HG03066 (cell line): ENCODE results near the gene MCIDAS.
A peak's percentile ranks its signal among the peaks of the same experiment; 100 is the strongest.

ENCODE experiments used
- ATAC-seq: cut with Tn5 transposase; IDR thresholded peaks from one replicate; pipeline ENCODE4 v1.9.1; 2021; ENCODE audit warnings: low read depth; ENCODE audit not compliant: unreplicated experiment

The MCIDAS gene

GRCh38 chr5:55222985-55223811 is 3.9 kb downstream of the MCIDAS start:
- no peak for ATAC-seq

GRCh38 chr5:55222092-55222984 is 4.8 kb downstream of the MCIDAS start:
- no peak for ATAC-seq

GRCh38 chr5:55220433-55221185 is 6.5 kb downstream of the MCIDAS start:
- ATAC-seq: no peak

GRCh38 chr5:55219770-55220169 is 7.3 kb downstream of the MCIDAS start:
- no peak for ATAC-seq

GRCh38 chr5:55218967-55219366 is 8.1 kb downstream of the MCIDAS start:
- ATAC-seq: no peak

GRCh38 chr5:55211184-55211874 is 15.8 kb downstream of the MCIDAS start:
- ATAC-seq: no peak

- ATAC-seq: no peak
Observed at GRCh38 chr5:55205001-55205400, 22.1 kb downstream of the MCIDAS start.

GRCh38 chr5:55191165-55191564 is 36.0 kb downstream of the MCIDAS start:
- ATAC-seq: no peak

- ATAC-seq: no peak
Observed at GRCh38 chr5:55188656-55189540, 38.2 kb downstream of the MCIDAS start.

- ATAC-seq: no peak
Observed at GRCh38 chr5:55187370-55187769, 39.7 kb downstream of the MCIDAS start.

- no peak for ATAC-seq
Observed at GRCh38 chr5:55180016-55180415, 47.1 kb downstream of the MCIDAS start.

GRCh38 chr5:55177078-55177477 is 50.0 kb downstream of the MCIDAS start:
- ATAC-seq: no peak

- no peak for ATAC-seq
Observed at GRCh38 chr5:55176176-55176818, 50.8 kb downstream of the MCIDAS start.

GRCh38 chr5:55175781-55176175 is 51.3 kb downstream of the MCIDAS start:
- ATAC-seq: no peak

- peak; percentile 17 for ATAC-seq
Observed at GRCh38 chr5:55173687-55174230, 53.4 kb downstream of the MCIDAS start.

GRCh38 chr5:55172937-55173686 is 54.0 kb downstream of the MCIDAS start, which contains the start of gene CDC20B:
CDC20B (minus strand) TSS chr5:55173177; CDS start chr5:55173000, 177 bp downstream.
- peak; percentile 73 for ATAC-seq

- ATAC-seq: peak; percentile 62
Observed at GRCh38 chr5:55172051-55172899, 54.8 kb downstream of the MCIDAS start.
